Hematopoietic multipotent progenitor cell treated with erythropoietin and hydrocortisone succinate and interleukin-3 and kit ligand, for 6 days (in vitro differentiated cells): ENCODE results near the gene CCDC181.
A peak's percentile ranks its signal among the peaks of the same experiment; 100 is the strongest.
"Not testable (repeated sequence)": the region's sequence is repeated elsewhere in the genome, so short reads cannot be mapped to it uniquely, and the experiment has no call there.

Source experiments
- DNase-seq: peaks from one replicate; pipeline ENCODE4 v3.0.0-alpha.2; 2015

The CCDC181 gene

GRCh38 chr1:169427081-169427641 is at the start of gene CCDC181:
CCDC181 (minus strand) TSS chr1:169427474; CDS start chr1:169424927, 2,547 bp downstream.
- DNase-seq = peak; percentile 59

DNA sequence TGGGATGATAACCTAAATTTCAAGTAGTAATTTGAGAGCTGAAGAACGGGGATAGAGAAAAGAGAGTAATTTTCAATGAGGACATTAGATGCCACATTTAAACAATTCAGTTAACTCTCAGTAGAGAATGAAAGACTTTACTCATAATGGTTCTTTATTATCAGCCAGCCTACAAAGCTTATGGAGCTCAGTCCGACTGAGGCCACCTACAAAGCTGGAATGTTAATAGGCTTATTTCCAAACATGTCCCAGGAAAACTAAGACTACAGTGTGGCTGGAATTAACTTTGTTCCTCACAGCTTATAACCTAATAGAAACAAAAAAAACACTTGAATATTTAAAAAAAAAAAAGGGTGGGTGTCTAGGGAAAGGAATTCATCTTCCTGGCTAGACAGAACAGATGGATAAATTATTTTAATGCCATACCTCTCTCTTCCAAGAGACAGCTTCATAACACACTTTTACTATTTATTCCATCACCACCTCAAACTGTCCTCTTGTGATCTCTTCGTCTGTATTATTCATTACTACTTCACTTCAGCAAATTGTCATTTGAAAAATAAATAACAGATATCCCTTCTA is 48.6 kb upstream of the CCDC181 start:
- DNase-seq = no peak

DNA sequence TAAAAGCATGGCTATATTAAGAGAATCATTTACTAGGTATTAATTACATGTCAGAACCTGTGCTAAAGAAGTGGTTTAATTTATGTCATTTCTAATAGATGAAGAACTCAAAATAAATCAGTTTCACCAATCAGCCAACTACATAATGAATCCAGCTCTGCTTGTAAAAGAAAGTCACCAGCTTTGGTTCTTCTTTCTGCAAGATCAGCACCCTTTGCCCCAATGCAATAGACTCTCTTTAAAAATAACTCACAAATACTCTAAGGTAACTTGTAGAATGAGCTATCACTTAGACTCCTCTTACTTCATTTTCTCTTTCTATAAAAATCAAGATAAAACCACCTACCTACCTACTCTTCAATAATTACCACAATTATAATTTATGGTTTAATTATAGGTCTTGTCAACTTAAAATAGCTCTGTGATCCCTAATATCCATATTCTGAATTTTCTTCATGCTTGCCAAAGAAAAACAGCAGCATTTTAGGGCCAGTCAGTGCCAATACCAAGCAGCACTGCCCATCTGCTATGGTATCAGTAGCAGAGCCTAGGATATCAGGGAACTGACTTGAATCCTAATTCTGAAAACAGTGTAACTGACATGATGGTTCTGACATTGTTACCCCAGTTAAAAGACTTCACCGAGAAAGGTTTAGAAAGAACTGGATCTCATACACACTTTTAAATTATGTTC is 47.2 kb upstream of the CCDC181 start:
- DNase-seq = no peak

DNA sequence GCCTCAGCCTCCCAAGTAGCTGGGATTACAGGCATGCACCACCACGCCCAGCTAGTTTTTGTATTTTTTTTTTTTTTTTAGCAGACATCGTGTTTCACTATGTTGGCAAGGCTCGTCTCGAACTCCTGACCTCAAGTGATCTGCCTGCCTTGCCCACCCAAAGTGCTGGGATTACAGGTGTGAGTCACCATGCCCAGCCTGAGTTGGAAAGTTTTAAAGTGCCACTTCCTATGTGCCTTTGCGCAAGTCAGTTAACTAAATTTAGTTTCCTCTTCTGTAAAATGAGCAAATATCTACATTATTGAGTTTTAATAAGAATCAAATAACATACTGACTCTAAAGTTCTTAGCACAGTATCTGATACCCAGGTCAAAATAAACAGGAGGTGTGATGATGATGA is 46.1 kb upstream of the CCDC181 start:
- DNase-seq = no peak

DNA sequence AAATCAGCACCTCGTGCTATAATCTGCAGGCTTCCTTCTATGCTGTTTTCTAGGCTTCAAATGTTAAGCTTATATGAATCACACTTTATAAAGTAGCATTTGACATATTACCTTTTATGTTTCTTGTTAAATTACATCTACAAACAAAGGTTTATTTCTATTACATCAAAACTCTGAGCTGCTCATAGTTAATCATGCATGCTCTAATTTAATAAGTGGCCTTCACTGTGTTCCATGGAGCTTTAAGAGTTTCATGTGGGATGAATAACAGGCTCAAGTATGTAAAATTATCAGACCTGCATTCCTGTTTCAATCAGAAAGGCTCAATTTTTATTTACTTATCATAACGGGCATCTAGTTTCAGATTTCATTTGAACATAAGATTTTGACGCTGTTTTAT is 45.5 kb upstream of the CCDC181 start:
- no peak for DNase-seq

DNA sequence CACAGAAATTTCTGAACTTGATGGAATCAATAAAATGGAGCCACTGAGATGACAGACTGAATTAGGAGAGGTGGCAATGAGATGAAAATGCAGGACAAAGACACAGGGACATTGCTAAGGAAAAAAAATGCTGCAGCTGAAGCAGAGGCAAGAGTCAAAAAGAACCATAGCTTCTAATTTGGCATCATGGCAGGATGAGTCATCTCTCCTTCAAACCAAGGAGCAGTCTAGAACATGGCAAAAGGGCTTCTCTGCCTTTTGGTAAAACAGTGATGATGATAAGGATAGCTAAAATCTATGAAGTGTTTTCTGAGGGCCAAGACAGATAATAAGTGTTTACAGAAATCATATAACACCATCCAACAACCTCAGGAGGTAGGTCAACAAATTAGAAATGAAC is 41.7 kb upstream of the CCDC181 start:
- DNase-seq = no peak

- DNase-seq = peak; percentile 69
Measured at GRCh38 chr1:169466259-169467230, 39.3 kb upstream of the CCDC181 start.

- peak; percentile 40 for DNase-seq
Measured at GRCh38 chr1:169465281-169465680, 38.0 kb upstream of the CCDC181 start.

- DNase-seq = no peak
Measured at GRCh38 chr1:169462385-169462784, 35.1 kb upstream of the CCDC181 start.

DNA sequence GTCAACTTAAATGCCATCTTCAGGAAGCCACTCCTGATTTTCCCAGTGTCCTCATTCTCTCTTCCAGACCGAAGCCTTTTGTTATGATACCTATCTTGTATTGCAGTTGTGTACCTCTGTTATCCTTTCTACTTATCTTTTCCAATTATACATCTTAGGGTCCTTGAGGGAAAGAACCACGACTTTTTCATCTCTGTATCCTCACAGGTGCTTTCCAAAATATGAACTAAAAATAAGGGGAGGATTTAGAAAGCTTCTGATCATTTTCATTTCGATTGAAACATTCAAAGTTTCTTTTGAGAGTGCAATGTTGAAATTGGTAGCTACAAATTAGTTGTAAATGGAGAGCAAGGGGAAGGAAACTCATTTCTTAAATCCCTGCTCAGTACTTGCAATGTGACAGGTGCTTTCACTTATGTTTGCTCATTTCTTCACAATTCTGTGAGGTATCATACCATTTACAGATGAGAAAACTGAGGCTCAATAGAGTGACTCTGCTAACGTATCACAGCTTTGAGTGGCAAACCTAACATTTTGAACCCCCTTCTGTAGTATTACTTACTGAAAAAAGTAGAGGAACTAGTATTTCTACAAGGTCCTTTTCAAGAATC is 34.2 kb upstream of the CCDC181 start:
- no peak for DNase-seq

- DNase-seq = peak; percentile 85
Measured at GRCh38 chr1:169460191-169460833, 33.0 kb upstream of the CCDC181 start.

DNA sequence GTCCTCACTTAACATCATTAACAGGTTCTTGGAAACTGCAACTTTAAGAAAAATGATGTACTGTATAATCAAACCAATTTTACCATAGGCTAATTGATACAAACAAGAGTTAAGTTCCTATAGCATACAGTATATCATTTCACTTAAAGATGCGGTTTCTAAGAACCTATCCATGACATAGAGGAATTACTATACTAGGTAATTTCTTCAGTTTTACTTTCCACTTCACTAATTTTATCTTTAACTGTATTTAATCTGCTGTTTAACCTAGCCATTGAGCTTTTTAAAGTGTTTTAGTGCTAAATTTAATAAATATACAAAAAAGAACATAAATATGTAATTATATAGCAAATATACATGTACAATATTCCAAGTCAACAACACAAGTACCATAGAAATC is 30.2 kb upstream of the CCDC181 start:
- no peak for DNase-seq

GRCh38 chr1:169456029-169456428 is 28.8 kb upstream of the CCDC181 start:
- no peak for DNase-seq

GRCh38 chr1:169452921-169453320 is 25.6 kb upstream of the CCDC181 start:
- no peak for DNase-seq

GRCh38 chr1:169451218-169451824 is 24.0 kb upstream of the CCDC181 start:
- no peak for DNase-seq

GRCh38 chr1:169443923-169444322 is 16.6 kb upstream of the CCDC181 start:
- no peak for DNase-seq

GRCh38 chr1:169426174-169426705 is 1.0 kb downstream of the CCDC181 start:
- no peak for DNase-seq

DNA sequence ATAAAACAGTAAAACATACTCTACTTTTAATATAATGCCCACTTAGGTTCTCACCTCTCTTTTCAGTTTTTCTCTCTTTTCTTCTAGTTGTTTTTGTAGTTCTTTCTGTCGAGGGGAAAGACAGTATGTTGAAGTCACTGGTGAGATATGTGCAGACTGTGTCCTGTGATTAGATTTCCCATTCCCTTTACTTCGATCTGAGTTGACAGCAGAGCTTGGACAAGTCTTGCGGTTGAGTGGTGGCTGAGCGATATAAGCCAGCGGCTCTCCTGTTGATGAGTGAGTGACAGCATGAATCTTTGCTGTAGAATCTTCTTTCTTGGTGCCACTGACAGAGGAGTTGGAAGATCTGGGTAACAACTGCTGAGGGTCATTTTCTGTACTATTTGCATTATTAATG is 6.0 kb downstream of the CCDC181 start:
- no peak for DNase-seq

DNA sequence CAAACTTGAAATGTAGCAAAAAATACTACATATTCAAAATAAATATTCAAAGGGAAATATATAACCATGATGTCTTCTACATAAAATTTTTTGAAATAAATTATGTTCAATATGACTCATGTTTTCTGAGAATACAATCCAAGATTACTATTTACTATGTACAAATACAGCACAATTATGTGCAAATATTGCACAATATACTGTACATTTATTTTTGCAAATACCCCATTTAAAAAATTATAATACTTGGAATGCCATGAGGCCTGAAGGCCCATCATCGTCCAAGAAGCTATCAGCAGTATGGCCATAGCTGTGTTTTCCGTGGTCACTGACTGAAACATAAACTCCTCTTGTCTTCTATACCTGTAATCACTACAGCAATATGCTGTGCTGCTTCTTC is 12.3 kb downstream of the CCDC181 start:
- DNase-seq = no peak

DNA sequence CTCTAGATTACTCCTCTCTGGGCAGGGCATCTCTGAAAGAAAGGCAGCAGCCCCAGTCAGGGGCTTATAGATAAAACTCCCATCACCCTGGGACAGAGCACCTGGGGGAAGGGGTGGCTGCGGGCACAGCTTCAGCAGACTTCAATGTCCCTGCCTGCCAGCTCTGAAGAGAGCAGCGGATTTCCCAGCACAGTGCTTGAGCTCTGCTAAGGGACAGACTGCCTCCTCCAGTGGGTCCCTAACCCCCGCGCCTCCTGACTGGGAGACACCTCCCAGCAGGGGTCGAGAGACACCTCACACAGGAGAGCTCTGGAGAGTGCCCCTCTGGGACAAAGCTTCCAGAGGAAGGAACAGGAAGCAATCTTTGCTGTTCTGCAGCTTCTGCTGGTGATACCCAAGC is 18.9 kb downstream of the CCDC181 start:
- not testable (repeated sequence) for DNase-seq

DNA sequence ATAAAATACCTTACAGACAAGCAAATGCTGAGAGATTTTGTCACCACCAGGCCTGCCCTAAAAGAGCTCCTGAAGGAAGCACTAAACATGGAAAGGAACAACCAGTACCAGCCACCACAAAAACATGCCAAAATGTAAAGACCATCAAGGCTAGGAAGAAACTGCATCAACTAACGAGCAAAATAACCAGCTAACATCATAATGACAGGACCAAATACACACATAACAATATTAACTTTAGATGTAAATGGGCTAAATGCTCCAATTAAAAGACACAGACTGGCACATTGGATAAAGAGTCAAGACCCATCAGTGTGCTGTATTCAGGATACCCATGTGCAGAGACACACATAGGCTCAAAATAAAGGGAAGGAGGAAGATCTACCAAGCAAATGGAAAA is 24.7 kb downstream of the CCDC181 start:
- not testable (repeated sequence) for DNase-seq

DNA sequence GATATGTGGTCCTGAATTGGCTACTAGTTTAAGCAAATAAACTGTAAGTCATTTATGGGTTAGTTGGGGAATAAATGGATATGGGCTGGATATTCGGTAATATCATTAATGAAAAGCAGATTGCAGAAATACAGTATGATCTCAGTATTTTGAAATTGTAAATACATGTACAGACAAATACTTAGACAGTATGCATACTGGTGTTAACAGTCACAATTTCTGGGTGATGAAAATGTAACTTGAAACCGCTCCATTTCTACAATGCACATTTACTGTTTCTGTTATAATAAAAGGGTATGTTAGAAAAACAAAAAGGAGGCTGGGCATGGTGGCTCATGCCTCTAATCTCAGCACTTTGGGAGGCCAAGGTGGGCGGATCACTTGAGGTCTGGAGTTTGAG is 31.3 kb downstream of the CCDC181 start:
- no peak for DNase-seq
